ENCODE data around the gene AXDND1.

GRCh38 chr1:179376223-179376622 is 10.5 kb downstream of the AXDND1 start:
- TF ChIP-seq CTCF (optimal IDR thresholded peaks at IDR 0.05 in 1 of 3, IDR thresholded peaks at IDR 0.05 in 1 of 3, conservative IDR thresholded peaks at IDR 0.05 in 1 of 3; ENCODE audit: extremely low read depth in 1 of 3, insufficient read depth in 2 of 3, low read length in 3 of 3) (no peak), EZH2 (IDR thresholded peaks at IDR 0.05; ENCODE audit: low read length) (no peak)

Data from keratinocyte (primary cell).